Spleen (tissue), 13 donors: Measurements from ENCODE around the gene SYNGR2. TPM values are rescaled to one million over a fixed set of nuclear protein-coding genes. Genes with fewer than 3 reads are reported as not detected.

Source experiments
- DNase-seq: peaks from one replicate; pipeline ENCODE4 v3.0.0-alpha.2; 2020
- H3K27ac ChIP-seq, 8 donors: fragments of 200-600 bp; sonication (generic) in 7 of 8; 1 replicate in 4 of 8; 2 replicates in 4 of 8; pipeline versions ENCODE4 v1.5.0 to v1.8.0; 2016 to 2021; ENCODE audit warnings: inconsistent platforms in 4 of 8, mild to moderate bottlenecking in 4 of 8, moderate library complexity in 1 of 8
- H3K27me3 ChIP-seq, 7 donors: fragments of 200-600 bp; sonication (generic) in 6 of 7; replicated peaks in 1 of 7; 1 replicate in 4 of 7; 2 replicates in 3 of 7; pipeline versions ENCODE4 v1.5.0 to v1.8.0; 2016 to 2021; ENCODE audit warnings: inconsistent platforms in 3 of 7, mild to moderate bottlenecking in 1 of 7
- H3K36me3 ChIP-seq, 6 donors: fragments of 200-600 bp; sonication (generic) in 5 of 6; 1 replicate in 4 of 6; 2 replicates in 2 of 6; pipeline versions ENCODE4 v1.5.0 to v1.8.0; 2016 to 2021; ENCODE audit warnings: inconsistent platforms in 2 of 6
- H3K4me1 ChIP-seq, 6 donors: fragments of 200-600 bp; sonication (generic) in 5 of 6; 1 replicate in 3 of 6; 2 replicates in 3 of 6; pipeline versions ENCODE4 v1.5.0 to v1.8.0; 2016 to 2021; ENCODE audit warnings: inconsistent platforms in 3 of 6
- H3K4me3 ChIP-seq, 8 donors: fragments of 200-600 bp; sonication (generic) in 7 of 8; 1 replicate in 4 of 8; 2 replicates in 4 of 8; pipeline versions ENCODE4 v1.5.0 to v1.8.0; 2016 to 2021; ENCODE audit warnings: inconsistent platforms in 4 of 8, mild to moderate bottlenecking in 4 of 8, moderate library complexity in 2 of 8
- H3K9me3 ChIP-seq, 8 donors: fragments of 200-600 bp; sonication (generic) in 7 of 8; 1 replicate in 4 of 8; 2 replicates in 4 of 8; pipeline versions ENCODE4 v1.5.0 to v1.8.0; 2016 to 2021; ENCODE audit warnings: inconsistent platforms in 4 of 8
- POLR2A ChIP-seq, 3 donors: fragments of 450-650 bp; IDR thresholded peaks; one replicate each; pipeline ENCODE4 v1.5.1; 2017; ENCODE audit warnings: antibody characterized with exemption in 3 of 3, mild to moderate bottlenecking in 1 of 3
- POLR2AphosphoS5 ChIP-seq, 3 donors: sonication (generic); formaldehyde crosslinking; IDR thresholded peaks; one replicate each; pipeline ENCODE4 v1.5.1; 2017; ENCODE audit warnings: antibody characterized with exemption in 3 of 3
- WGBS, 5 donors: extraction: QIAGEN DNeasy Blood & Tissue Kit in 3 of 5; methylation state at CpG; one replicate each; pipeline versions ENCODE4 v1.1.5 to v1.1.7; 2013 to 2018; 5-methylcytosine and 5-hydroxymethylcytosine counted together
- intact Hi-C: fragments of 100-400 bp; cut with DNase I; formaldehyde crosslinking; loops from one replicate; pipeline ENCODE4 v1.15.0; 2023; ENCODE audit warnings: low total_unique reads
- long read RNA-seq, 2 donors: transcript quantifications; one replicate each; lab custom pipeline, GENCODE V29; 2026
- polyA plus RNA-seq, 3 donors: library from polyadenylated mRNA; stranded (reverse); fragments of 200-250 nt; gene quantifications; one replicate each; pipeline ENCODE4 v1.2.1, GENCODE V29; 2013
- total RNA-seq, 7 donors: library from RNA; depleted of rRNA in 3 of 7; stranded (reverse); fragments of >200 nt in 3 of 7; fragmentation: NEBNext Ultra II Directional in 4 of 7; extraction: Animal tissue kit (Norgen Biotek cat#: 25700) in 4 of 7; gene quantifications; one replicate each; pipeline versions ENCODE4 v1.1.0 to v1.2.1, GENCODE V29; 2016 to 2021
- TF ChIP-seq, protein P1 (sequence below), 11 experiments: fragments of 200-600 bp in 7 of 11; fragments of 450-650 bp in 4 of 11; sonication (generic) in 4 of 11; IDR thresholded peaks in 8 of 11; conservative IDR thresholded peaks in 3 of 11; 1 replicate in 7 of 11; 2 replicates in 4 of 11; pipeline versions ENCODE4 v1.4.0 to v1.8.0; 2016 to 2021; ENCODE audit warnings: antibody characterized with exemption in 11 of 11, inconsistent platforms in 4 of 11, mild to moderate bottlenecking in 1 of 11
- donor health status: healthy with polysubstance abuse.
- donor health status: DM: no; HTN: no; CAD: no; lungs with moderate emphysema.
- donor health status: DM: no; HTN: no; CAD: no.
- donor health status: Bipolar disorder and iron deficiency.
- donor health status: healthy.
- donor health status: DM: no; HTN: no; CAD: no.
- donor health status: DM: yes; HTN: yes; CAD: no.

SYNGR2 gene, protein sequence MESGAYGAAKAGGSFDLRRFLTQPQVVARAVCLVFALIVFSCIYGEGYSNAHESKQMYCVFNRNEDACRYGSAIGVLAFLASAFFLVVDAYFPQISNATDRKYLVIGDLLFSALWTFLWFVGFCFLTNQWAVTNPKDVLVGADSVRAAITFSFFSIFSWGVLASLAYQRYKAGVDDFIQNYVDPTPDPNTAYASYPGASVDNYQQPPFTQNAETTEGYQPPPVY
- total RNA-seq (100 to 1,000 TPM; 107 to 179 (median 137) TPM), polyA plus RNA-seq (100 to 1,000 TPM; 152 to 201 (median 170) TPM)
- long read RNA-seq, donor 1, transcript SYNGR2-201 (4 exons, 2,325 nt), result major isoform, 45 of 80 reads
- long read RNA-seq, donor 1, transcript SYNGR2-209 (1 exons, 3,036 nt), result minor isoform, 19 of 80 reads
- long read RNA-seq, donor 1, transcript SYNGR2-203 (3 exons, 1,553 nt), result minor isoform, 5 of 80 reads
- long read RNA-seq, donor 1, partial matches to known transcripts, result 5 of 80 reads
- long read RNA-seq, donor 1, other reads (novel, unspliced or antisense), result 0 of 80 reads
- long read RNA-seq, donor 2, transcript SYNGR2-204 (3 exons, 2,125 nt), result minor isoform, 5 of 81 reads
- long read RNA-seq, donor 2, transcript SYNGR2-209 (1 exons, 3,036 nt), result minor isoform, 17 of 81 reads
- long read RNA-seq, donor 2, transcript SYNGR2-201 (4 exons, 2,325 nt), result major isoform, 54 of 81 reads
- long read RNA-seq, donor 2, partial matches to known transcripts, result 0 of 81 reads
- long read RNA-seq, donor 2, other reads (novel, unspliced or antisense), result 0 of 81 reads

DNA sequence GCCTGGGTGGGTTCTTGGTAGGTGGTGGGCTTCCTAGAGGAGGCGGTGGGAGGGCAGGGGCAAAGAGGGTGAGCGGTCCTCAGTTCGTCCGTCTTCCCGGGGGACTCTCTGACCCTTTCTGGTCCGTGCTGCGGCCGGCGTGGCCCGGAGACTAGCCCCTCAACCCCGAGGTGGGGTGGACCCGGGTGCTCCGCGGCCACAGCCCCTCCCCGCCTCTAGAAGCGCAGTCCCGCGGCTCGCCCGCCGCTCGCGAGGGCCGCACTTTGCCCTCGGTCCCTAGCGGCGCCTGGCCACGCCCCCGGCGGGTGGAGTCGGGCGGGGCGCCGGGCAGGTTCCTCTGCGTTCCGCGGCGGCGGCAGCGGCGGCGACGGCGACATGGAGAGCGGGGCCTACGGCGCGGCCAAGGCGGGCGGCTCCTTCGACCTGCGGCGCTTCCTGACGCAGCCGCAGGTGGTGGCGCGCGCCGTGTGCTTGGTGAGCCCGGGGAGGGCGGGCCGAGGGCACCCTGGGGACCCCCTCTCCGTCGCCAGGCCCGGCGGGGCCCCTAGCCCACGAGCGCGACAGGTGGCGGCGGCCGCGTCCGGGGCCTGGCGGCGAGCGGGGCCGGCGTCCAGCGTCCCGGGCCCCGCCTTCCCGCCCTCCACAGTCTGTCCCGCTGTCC is at the start of gene SYNGR2:
Gene SYNGR2, plus strand, starts transcription at position 340 of the 661 bp plus-strand sequence. Its CDS starts 36 bp downstream, at position 376.
- Histone ChIP-seq H3K9me3 (no peaks in the 10 kb centered on the region), H3K4me1 (peaks cover 38 to 73% (median 52%) of the 10 kb centered on the region in 6 donors), H3K27me3 (no peaks in the 10 kb centered on the region), H3K36me3 (peaks cover 0 to 36% (median 16%) of the 10 kb centered on the region in 6 donors), H3K4me3 (peak within 1 kb of the TSS; percentile 56 to 94 (median 72)), H3K27ac (peak within 1 kb of the TSS; percentile 75 to 96 (median 90))
- TF ChIP-seq, protein P1, sequence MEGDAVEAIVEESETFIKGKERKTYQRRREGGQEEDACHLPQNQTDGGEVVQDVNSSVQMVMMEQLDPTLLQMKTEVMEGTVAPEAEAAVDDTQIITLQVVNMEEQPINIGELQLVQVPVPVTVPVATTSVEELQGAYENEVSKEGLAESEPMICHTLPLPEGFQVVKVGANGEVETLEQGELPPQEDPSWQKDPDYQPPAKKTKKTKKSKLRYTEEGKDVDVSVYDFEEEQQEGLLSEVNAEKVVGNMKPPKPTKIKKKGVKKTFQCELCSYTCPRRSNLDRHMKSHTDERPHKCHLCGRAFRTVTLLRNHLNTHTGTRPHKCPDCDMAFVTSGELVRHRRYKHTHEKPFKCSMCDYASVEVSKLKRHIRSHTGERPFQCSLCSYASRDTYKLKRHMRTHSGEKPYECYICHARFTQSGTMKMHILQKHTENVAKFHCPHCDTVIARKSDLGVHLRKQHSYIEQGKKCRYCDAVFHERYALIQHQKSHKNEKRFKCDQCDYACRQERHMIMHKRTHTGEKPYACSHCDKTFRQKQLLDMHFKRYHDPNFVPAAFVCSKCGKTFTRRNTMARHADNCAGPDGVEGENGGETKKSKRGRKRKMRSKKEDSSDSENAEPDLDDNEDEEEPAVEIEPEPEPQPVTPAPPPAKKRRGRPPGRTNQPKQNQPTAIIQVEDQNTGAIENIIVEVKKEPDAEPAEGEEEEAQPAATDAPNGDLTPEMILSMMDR (IDR thresholded peaks at IDR 0.05 in 8 of 11, conservative IDR thresholded peaks at IDR 0.05 in 3 of 11), result peak in 2 of 11 experiments; percentile 8 to 25
- peak; percentile 90 to 94 (median 93) for TF ChIP-seq POLR2AphosphoS5 (IDR thresholded peaks at IDR 0.05)
- peak in 2 of 3 donors; percentile 51 to 73 for TF ChIP-seq POLR2A (IDR thresholded peaks at IDR 0.05)
- peak; percentile 99 for DNase-seq
- intact Hi-C loops, result no loop called here
- WGBS, 5 donors, result 0 to 1% (median 0%) methylated on average over 15 to 84 of the region's 84 CpGs

DNA sequence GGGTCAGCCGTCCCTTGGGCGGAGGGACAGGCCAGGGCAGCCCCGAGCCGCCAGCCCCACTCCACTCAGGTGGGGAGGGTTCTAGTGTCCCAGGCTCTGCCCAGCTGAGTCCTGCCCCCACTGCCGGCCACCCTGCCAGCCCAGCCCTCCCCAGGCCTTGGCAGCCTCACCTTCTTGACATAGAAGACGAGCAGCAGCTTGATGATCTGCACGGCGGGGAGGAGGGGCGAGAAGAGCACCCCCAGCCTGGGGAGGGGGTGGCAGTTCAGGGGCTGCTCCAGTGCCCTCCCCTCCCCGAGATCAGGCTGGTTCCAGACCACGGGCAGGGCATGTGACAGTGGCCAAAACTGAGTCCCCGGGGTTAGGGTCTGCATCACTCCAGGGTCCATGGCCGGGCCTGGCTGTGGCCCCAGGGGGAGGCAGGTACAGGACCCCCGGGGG is 49.6 kb upstream of the SYNGR2 start:
- 88 to 94% (median 91%) methylated on average over 5 to 14 of the region's 14 CpGs for WGBS, 5 donors
- DNase-seq, result no peak
- Histone ChIP-seq H3K36me3 (peaks cover 2 to 100% (median 84%) of the 10 kb centered on the region in 6 donors), H3K4me1 (peaks cover 27 to 97% (median 68%) of the 10 kb centered on the region in 6 donors), H3K27me3 (no peaks in the 10 kb centered on the region), H3K9me3 (no peaks in the 10 kb centered on the region), H3K4me3 (no peak overlapping the region), H3K27ac (peak overlapping the region in 3 of 8 donors; percentile 18 to 42 (median 18))
- TF ChIP-seq POLR2AphosphoS5 (IDR thresholded peaks at IDR 0.05), result peak; percentile 58 to 84 (median 66)
- no peak for TF ChIP-seq POLR2A (IDR thresholded peaks at IDR 0.05)
- intact Hi-C loops, result no loop called here

DNA sequence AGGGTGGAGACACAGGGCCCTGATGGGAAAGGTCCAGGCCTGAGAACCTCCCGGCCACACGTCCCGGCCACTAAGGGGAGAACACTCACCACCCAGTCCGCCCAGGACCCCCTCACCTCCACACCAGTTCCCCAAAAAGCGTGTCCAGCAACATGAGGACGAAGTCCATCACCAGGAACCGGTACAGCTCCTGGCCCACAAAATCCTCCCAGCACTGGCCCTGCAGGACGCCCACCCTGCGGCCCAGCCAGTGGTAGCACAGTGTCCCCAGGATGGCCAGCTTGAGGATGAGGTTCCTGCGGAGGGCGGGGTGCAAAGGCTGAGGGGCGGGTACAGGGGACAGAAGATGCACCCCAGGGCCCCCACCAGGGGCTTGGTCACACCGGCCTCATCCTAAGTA is 47.8 kb upstream of the SYNGR2 start:
- intact Hi-C loops, result no loop called here
- Histone ChIP-seq H3K27ac (peak overlapping the region in 6 of 8 donors; percentile 35 to 97 (median 94)), H3K4me3 (peak overlapping the region in 1 of 8 donors; percentile 53), H3K27me3 (no peaks in the 10 kb centered on the region), H3K9me3 (no peaks in the 10 kb centered on the region), H3K4me1 (peaks cover 40 to 98% (median 73%) of the 10 kb centered on the region in 6 donors), H3K36me3 (peaks cover 2 to 100% (median 86%) of the 10 kb centered on the region in 6 donors)
- peak; percentile 76 for DNase-seq
- WGBS, 5 donors, result 92 to 99% (median 96%) methylated on average over 4 to 13 of the region's 13 CpGs
- no peak for TF ChIP-seq POLR2A (IDR thresholded peaks at IDR 0.05)
- peak in 1 of 3 donors; percentile 52 for TF ChIP-seq POLR2AphosphoS5 (IDR thresholded peaks at IDR 0.05)

DNA sequence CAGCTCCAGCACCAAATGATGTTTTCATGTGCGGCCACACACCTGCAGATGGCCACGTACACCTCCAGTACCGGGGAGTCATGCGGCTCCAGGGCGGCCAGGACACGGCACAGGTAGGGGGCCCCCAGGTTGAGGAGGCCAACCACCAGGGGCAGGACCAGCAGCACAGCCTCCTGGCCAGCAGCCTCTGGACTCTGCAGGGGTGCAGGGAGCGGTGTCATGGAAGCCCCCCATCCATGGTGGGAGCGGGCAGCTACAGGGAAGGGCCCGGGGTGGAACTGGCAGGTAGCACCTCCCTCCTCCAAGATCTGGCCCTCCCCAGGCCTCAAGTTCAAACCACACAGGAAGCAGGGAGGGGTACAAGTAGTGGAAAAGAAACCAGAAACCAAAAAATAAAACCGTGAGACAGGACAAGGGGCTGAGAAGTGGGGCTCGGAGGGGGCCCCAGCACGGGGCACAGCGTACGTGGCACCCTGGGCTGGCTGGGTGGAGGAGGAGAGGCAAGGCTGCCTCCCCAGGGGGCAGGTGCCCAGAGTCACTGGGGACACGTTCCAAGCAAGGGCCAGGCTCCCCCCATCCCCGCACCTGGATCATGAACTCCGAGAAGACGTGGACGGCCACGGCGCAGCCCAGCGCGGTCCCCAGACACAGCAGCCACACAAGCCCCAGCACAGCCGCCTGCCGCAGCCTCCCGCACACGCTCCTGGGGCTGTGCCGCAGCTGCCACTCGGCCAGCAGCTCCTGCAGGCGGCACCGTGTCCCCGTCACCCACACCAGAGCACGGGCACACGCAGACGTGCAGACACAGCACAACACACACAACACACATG is 47.2 kb upstream of the SYNGR2 start:
- Histone ChIP-seq H3K4me3 (peak overlapping the region in 7 of 8 donors; percentile 5 to 53 (median 26)), H3K36me3 (peaks cover 2 to 100% (median 90%) of the 10 kb centered on the region in 6 donors), H3K4me1 (peaks cover 47 to 100% (median 79%) of the 10 kb centered on the region in 6 donors), H3K27me3 (no peaks in the 10 kb centered on the region), H3K9me3 (no peaks in the 10 kb centered on the region), H3K27ac (peak overlapping the region; percentile 45 to 97 (median 86))
- TF ChIP-seq, protein P1 (IDR thresholded peaks at IDR 0.05 in 8 of 11, conservative IDR thresholded peaks at IDR 0.05 in 3 of 11), result no peak
- TF ChIP-seq POLR2AphosphoS5 (IDR thresholded peaks at IDR 0.05) (peak in 2 of 3 donors; percentile 74 to 75), POLR2A (IDR thresholded peaks at IDR 0.05) (no peak)
- WGBS, 5 donors, result 19 to 44% (median 38%) methylated on average over 10 to 35 of the region's 35 CpGs
- intact Hi-C loops, result no loop called here
- peak; percentile 89 for DNase-seq
